GM18873 (cell line): ENCODE results near the gene OR2T29.
A peak's percentile ranks its signal among the peaks of the same experiment; 100 is the strongest.
"Not testable (repeated sequence)": the region's sequence is repeated elsewhere in the genome, so short reads cannot be mapped to it uniquely, and the experiment has no call there.

Experiments
- ATAC-seq: cut with Tn5 transposase; IDR thresholded peaks from one replicate; pipeline ENCODE4 v1.9.1; 2021; ENCODE audit warnings: mild to moderate bottlenecking, moderate library complexity, moderate number of reproducible peaks; ENCODE audit not compliant: unreplicated experiment, low FRiP score

OR2T29 gene

GRCh38 chr1:248562672-248563071 is at the start of gene OR2T29:
OR2T29 (minus strand) TSS chr1:248562772; CDS start chr1:248559491, 3,281 bp downstream.
- ATAC-seq, result not testable (repeated sequence)

GRCh38 chr1:248611883-248612414 is 49.4 kb upstream of the OR2T29 start:
- no peak for ATAC-seq

GRCh38 chr1:248610301-248610700 is 47.7 kb upstream of the OR2T29 start:
- ATAC-seq, result no peak

- no peak for ATAC-seq
Observed at GRCh38 chr1:248599396-248599795, 36.8 kb upstream of the OR2T29 start.

GRCh38 chr1:248597589-248597988 is 35.0 kb upstream of the OR2T29 start, which contains the start of gene OR2T10:
OR2T10 (minus strand) TSS chr1:248597700; CDS start chr1:248593768, 3,932 bp downstream.
- ATAC-seq, result no peak

- no peak for ATAC-seq
Observed at GRCh38 chr1:248596615-248597014, 34.0 kb upstream of the OR2T29 start.

GRCh38 chr1:248593226-248593625 is 30.7 kb upstream of the OR2T29 start:
- ATAC-seq, result no peak

GRCh38 chr1:248592655-248593054 is 30.1 kb upstream of the OR2T29 start:
- ATAC-seq, result no peak

- ATAC-seq, result no peak
Observed at GRCh38 chr1:248590055-248590454, 27.5 kb upstream of the OR2T29 start.

- no peak for ATAC-seq
Observed at GRCh38 chr1:248589334-248589733, 26.8 kb upstream of the OR2T29 start.

GRCh38 chr1:248585266-248585665 is 22.7 kb upstream of the OR2T29 start:
- no peak for ATAC-seq

- ATAC-seq, result no peak
Observed at GRCh38 chr1:248576260-248576980, 13.8 kb upstream of the OR2T29 start.

- not testable (repeated sequence) for ATAC-seq
Observed at GRCh38 chr1:248574657-248575056, 12.1 kb upstream of the OR2T29 start, which contains the start of gene OR2T34. OR2T34 (minus strand) TSS chr1:248574757; CDS start chr1:248574757, 0 bp downstream.

GRCh38 chr1:248573856-248574255 is 11.3 kb upstream of the OR2T29 start:
- ATAC-seq, result not testable (repeated sequence)

GRCh38 chr1:248572049-248572448 is 9.5 kb upstream of the OR2T29 start:
- not testable (repeated sequence) for ATAC-seq

- ATAC-seq, result not testable (repeated sequence)
Observed at GRCh38 chr1:248570811-248571210, 8.2 kb upstream of the OR2T29 start.

GRCh38 chr1:248569049-248569448 is 6.5 kb upstream of the OR2T29 start:
- ATAC-seq, result not testable (repeated sequence)

- peak; percentile 63 for ATAC-seq
Observed at GRCh38 chr1:248565530-248566373, 3.2 kb upstream of the OR2T29 start.

GRCh38 chr1:248551027-248551426 is 11.5 kb downstream of the OR2T29 start:
- not testable (repeated sequence) for ATAC-seq

GRCh38 chr1:248547383-248547782 is 15.2 kb downstream of the OR2T29 start:
- ATAC-seq, result not testable (repeated sequence)

- not testable (repeated sequence) for ATAC-seq
Observed at GRCh38 chr1:248537449-248537848, 25.1 kb downstream of the OR2T29 start.
